ENCODE measurements around the gene CRYGA.

GRCh38 chr2:208147008-208147407, 16.4 kb downstream of the CRYGA start:
- TF ChIP-seq CTCF (conservative IDR thresholded peaks at IDR 0.05) (no peak), EZH2 (IDR thresholded peaks at IDR 0.05; ENCODE audit: low read depth) (no peak)
